GM21529 (cell line): ENCODE results near the gene SNX1.

Experiments
- ATAC-seq: cut with Tn5 transposase; IDR thresholded peaks from one replicate; pipeline ENCODE4 v1.9.1; 2021; ENCODE audit not compliant: unreplicated experiment

Gene SNX1

GRCh38 chr15:64162478-64162868, 66.7 kb downstream of the SNX1 start:
- peak; percentile 15 for ATAC-seq

DNA sequence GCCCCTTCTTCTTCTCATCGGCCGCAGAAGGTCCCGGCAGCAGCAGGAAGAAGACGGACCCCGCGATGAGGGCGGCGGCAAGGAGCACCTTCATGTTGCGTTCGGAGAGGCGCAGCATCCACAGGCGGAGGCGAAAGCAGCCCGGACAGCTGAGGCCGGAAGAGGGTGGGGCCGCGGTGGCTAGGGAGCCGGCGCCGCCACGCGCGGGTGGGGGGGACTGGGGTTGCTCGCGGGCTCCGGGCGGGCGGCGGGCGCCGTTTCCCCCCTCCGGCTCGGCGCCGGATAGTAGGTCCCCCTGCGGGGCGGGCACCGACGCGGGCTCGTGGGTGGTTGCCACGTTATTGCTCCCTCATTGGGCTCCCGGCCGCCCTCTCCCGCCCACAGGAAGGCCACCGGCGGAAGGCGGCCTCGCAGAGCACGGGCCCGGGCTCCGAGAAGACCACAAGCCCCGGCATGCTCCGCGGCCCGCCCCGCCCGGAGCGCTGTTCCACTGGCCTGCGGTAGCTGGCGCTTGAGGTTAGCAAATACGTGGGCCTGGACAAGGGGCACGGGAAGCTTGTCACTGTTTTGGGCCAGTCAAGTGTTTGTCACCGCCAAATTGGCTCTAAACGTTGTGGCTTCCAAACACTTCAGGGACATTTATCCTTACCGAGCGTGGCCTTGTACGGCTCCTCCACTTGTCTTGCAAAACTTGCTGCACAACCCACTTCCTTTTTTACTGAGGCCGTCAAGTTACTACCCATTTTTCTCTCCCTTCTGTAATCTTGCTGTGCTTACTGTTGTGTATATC, 67.3 kb downstream of the SNX1 start, which contains the start of gene PPIB:
PPIB (minus strand) TSS at position 154 of the 790 bp plus-strand sequence; CDS start at position 118, 36 bp downstream.
- peak; percentile 86 for ATAC-seq

DNA sequence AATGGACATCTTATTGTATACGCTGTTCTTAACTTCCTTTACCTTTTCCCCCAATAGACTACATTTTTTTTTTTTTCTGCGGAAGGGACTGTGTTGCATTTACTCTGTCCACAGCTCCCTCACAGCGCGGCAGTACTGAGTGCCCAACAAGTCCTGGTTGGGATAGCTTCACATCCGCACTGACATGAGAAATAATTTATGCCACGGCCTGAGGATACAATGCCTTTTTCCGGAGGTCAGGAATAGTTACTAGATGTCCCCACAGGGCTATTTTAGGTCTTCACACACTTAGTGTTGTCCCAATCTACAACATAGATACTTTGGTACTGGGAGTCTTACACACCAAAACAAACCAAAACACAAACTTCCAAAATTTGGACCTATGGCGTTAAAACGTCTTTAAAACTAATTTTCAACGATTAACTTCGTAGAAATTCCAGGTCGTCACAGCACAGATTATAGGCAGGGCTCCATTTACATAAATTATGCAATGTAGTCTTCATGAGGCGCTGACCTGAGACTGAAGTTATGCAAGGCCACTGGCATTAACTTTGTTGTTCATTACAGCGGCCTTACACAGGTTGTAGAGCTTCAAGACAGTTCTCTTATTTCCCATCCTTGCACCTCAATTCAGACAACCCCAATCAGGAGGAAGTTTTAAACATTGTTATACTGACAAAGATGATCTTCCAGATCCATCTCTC, 68.0 kb downstream of the SNX1 start:
- peak; percentile 3 for ATAC-seq

GRCh38 chr15:64164436-64164835, 68.7 kb downstream of the SNX1 start:
- ATAC-seq = no peak

DNA sequence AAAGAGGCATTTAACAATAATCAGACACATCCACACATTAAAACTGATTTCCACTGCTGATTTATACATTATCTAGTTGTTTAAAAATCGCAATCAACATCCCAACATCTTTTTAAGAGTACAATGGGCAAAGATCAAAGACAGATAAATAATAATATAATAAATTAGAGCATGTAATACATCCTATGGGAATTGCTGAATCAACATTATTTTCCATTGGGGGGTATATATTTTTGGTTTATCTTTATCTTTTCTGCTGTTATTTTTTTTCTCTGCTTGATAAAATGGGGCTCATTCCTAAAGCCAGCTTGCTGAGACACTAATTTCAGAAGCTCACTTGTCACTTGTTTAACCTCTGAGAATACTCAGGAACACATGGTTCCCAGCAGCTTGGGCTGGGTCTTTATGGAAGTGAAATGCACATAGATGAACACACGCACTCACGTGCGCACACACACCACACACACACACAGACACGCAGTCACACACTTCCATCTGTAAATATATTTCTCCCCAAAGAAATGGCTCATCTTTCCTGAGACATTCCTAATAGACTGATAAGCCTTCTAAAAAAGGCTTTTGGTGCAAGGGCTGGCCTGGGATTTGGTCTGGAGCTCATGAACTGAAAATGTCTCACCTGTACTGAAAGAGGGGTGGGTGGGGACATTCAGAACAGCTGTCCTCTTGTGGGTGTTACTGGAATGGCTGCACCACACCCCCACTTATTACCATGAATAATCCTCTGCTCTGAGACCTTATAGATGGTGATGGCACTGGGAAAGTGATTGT, 70.5 kb downstream of the SNX1 start:
- no peak for ATAC-seq

- ATAC-seq = no peak
Observed at GRCh38 chr15:64180235-64180824, 84.5 kb downstream of the SNX1 start.

DNA sequence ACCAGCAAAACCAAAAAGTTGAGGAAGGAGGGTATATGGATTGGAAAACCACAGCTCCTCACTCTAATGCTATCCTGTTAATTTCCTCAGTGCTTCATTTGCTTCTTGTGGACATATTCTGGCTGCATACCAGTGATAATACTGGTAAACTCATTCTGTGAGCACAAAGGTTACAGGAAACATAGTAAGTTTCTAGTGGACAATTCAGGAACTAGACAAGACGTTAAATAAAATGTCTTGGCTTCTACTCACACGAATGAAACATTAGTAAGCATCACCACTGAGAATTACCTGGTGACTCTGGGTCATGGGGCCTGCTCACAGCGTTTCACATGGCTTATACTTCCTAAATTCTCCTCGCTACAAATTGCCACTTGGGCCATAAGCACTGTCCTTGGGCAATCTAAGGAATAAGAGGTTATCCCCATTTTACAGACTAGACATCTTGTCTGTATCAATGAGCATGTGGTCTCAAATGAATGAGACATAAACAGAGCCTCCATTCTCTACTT, 87.1 kb downstream of the SNX1 start:
- ATAC-seq = no peak

- no peak for ATAC-seq
Observed at GRCh38 chr15:64185146-64185911, 89.5 kb downstream of the SNX1 start.

GRCh38 chr15:64187396-64188191, 91.8 kb downstream of the SNX1 start:
- no peak for ATAC-seq
